Mammary epithelial cell (primary cell): ENCODE data around the gene MDC1.

ENCODE experiments used
- CTCF ChIP-seq, 2 donors: IDR thresholded peaks in 1 of 2; conservative IDR thresholded peaks in 1 of 2; 2 replicates each; pipeline ENCODE4 v1.5.1; 2011 to 2012; ENCODE audit warnings: inconsistent platforms in 2 of 2, low read length in 2 of 2, mild to moderate bottlenecking in 2 of 2, control low read depth in 1 of 2, low read depth in 1 of 2; ENCODE audit not compliant: insufficient read depth in 1 of 2; ENCODE audit errors: extremely low read depth in 1 of 2
- EZH2 ChIP-seq: IDR thresholded peaks from 2 replicates; pipeline ENCODE4 v1.6.1; 2012; ENCODE audit warnings: low read length, inconsistent platforms, borderline replicate concordance

GRCh38 chr6:30725713-30726505 is 8.8 kb upstream of the MDC1 start:
- TF ChIP-seq CTCF (conservative IDR thresholded peaks at IDR 0.05 in 1 of 2, IDR thresholded peaks at IDR 0.05 in 1 of 2; ENCODE audit: extremely low read depth in 1 of 2, insufficient read depth in 1 of 2, low read depth in 1 of 2, low read length in 2 of 2) (no peak), EZH2 (no peak)
